ENCODE data around the gene ZFYVE21.

ZFYVE21 gene

GRCh38 chr14:103692871-103693270 lies 22.7 kb upstream of the ZFYVE21 start:
- Histone ChIP-seq H3K27ac (ENCODE audit: low read depth, low read length) (no peak overlapping the region), H3K9ac (ENCODE audit: low read length) (no peak overlapping the region), H3K36me3 (ENCODE audit: control insufficient read depth, insufficient read depth, low read length) (peaks cover 79% of the 10 kb centered on the region), H3K27me3 (ENCODE audit: control insufficient read depth, insufficient read depth, low read length) (no peaks in the 10 kb centered on the region), H3K4me1 (ENCODE audit: control insufficient read depth, insufficient read depth, low read length) (peaks cover 5% of the 10 kb centered on the region; the same call in 1 of the 2 replicates), H3K4me3 (ENCODE audit: low read depth, low read length) (no peak overlapping the region), H3K9me3 (ENCODE audit: control insufficient read depth, insufficient read depth, low read depth, low read length) (no peaks in the 10 kb centered on the region)

- no peaks in the 10 kb centered on the region for H3K27me3 ChIP-seq (ENCODE audit: control insufficient read depth, insufficient read depth, low read length)
- no peak overlapping the region for H3K4me3 ChIP-seq (ENCODE audit: low read depth, low read length)
- H3K9me3 ChIP-seq (ENCODE audit: control insufficient read depth, insufficient read depth, low read depth, low read length), result no peaks in the 10 kb centered on the region
- H3K4me1 ChIP-seq (ENCODE audit: control insufficient read depth, insufficient read depth, low read length), result peaks cover 5% of the 10 kb centered on the region; the same call in 1 of the 2 replicates
- H3K27ac ChIP-seq (ENCODE audit: low read depth, low read length), result no peak overlapping the region
- H3K36me3 ChIP-seq (ENCODE audit: control insufficient read depth, insufficient read depth, low read length), result peaks cover 80% of the 10 kb centered on the region
- H3K9ac ChIP-seq (ENCODE audit: low read length), result no peak overlapping the region
These were observed 22.1 kb upstream of the ZFYVE21 start for GRCh38 chr14:103693515-103693914.

GRCh38 chr14:103694572-103695026 lies 21.0 kb upstream of the ZFYVE21 start:
- H3K9ac ChIP-seq (ENCODE audit: low read length), result no peak overlapping the region
- peaks cover 82% of the 10 kb centered on the region for H3K36me3 ChIP-seq (ENCODE audit: control insufficient read depth, insufficient read depth, low read length)
- no peaks in the 10 kb centered on the region for H3K9me3 ChIP-seq (ENCODE audit: control insufficient read depth, insufficient read depth, low read depth, low read length)
- H3K4me1 ChIP-seq (ENCODE audit: control insufficient read depth, insufficient read depth, low read length), result peaks cover 1% of the 10 kb centered on the region; the same call in 1 of the 2 replicates
- no peaks in the 10 kb centered on the region for H3K27me3 ChIP-seq (ENCODE audit: control insufficient read depth, insufficient read depth, low read length)
- no peak overlapping the region for H3K4me3 ChIP-seq (ENCODE audit: low read depth, low read length)
- no peak overlapping the region for H3K27ac ChIP-seq (ENCODE audit: low read depth, low read length)

GRCh38 chr14:103695296-103696069 lies 20.1 kb upstream of the ZFYVE21 start:
- H3K9ac ChIP-seq (ENCODE audit: low read length), result no peak overlapping the region
- no peak overlapping the region for H3K27ac ChIP-seq (ENCODE audit: low read depth, low read length)
- H3K4me3 ChIP-seq (ENCODE audit: low read depth, low read length), result no peak overlapping the region

GRCh38 chr14:103696070-103696402 lies 19.6 kb upstream of the ZFYVE21 start:
- H3K27me3 ChIP-seq (ENCODE audit: control insufficient read depth, insufficient read depth, low read length), result no peaks in the 10 kb centered on the region
- peaks cover 86% of the 10 kb centered on the region for H3K36me3 ChIP-seq (ENCODE audit: control insufficient read depth, insufficient read depth, low read length)
- H3K4me3 ChIP-seq (ENCODE audit: low read depth, low read length), result no peak overlapping the region
- H3K9ac ChIP-seq (ENCODE audit: low read length), result no peak overlapping the region
- no peak overlapping the region for H3K27ac ChIP-seq (ENCODE audit: low read depth, low read length)
- H3K4me1 ChIP-seq (ENCODE audit: control insufficient read depth, insufficient read depth, low read length), result no peaks in the 10 kb centered on the region; the same call in 1 of the 2 replicates
- no peaks in the 10 kb centered on the region for H3K9me3 ChIP-seq (ENCODE audit: control insufficient read depth, insufficient read depth, low read depth, low read length)

More at GRCh38 chr14:103695296-103696069, 20.1 kb upstream of the ZFYVE21 start:
- peaks cover 83% of the 10 kb centered on the region for H3K36me3 ChIP-seq (ENCODE audit: control insufficient read depth, insufficient read depth, low read length)
- no peaks in the 10 kb centered on the region for H3K27me3 ChIP-seq (ENCODE audit: control insufficient read depth, insufficient read depth, low read length)
- no peaks in the 10 kb centered on the region; the same call in 1 of the 2 replicates for H3K4me1 ChIP-seq (ENCODE audit: control insufficient read depth, insufficient read depth, low read length)
- no peaks in the 10 kb centered on the region for H3K9me3 ChIP-seq (ENCODE audit: control insufficient read depth, insufficient read depth, low read depth, low read length)

DNA sequence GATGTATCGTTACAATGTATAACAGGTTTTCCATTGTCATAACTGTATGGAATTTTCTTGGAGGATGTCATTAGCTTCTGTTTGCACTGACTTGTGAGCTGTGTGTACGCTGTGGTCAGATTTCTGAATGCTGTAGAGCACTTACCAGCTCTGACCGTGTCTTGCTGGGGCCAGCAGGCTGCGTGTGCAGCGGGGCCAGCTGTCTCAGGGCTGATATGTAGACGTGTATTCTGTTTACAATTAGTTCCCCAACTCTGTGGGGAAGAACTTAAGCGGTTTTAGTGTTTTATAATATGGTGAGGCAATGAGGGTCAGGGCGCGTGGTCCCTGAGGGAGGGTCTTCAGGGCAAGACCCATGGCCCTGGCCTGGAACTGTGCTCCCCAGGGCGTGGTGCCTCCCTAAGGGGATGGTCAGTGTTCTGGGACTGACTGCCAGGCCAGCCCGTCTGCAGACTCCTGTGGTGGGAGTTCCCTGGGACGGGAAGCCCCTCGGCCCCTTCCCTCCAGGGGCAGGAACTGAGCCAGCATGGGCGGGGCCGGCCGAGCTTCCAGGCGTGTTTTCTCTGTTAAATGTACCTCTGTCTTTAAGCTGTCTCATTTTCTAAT lies 19.0 kb upstream of the ZFYVE21 start:
- H3K4me1 ChIP-seq (ENCODE audit: control insufficient read depth, insufficient read depth, low read length), result no peaks in the 10 kb centered on the region; the same call in 1 of the 2 replicates
- no peak overlapping the region for H3K4me3 ChIP-seq (ENCODE audit: low read depth, low read length)
- peaks cover 91% of the 10 kb centered on the region for H3K36me3 ChIP-seq (ENCODE audit: control insufficient read depth, insufficient read depth, low read length)
- no peak overlapping the region for H3K9ac ChIP-seq (ENCODE audit: low read length)
- H3K9me3 ChIP-seq (ENCODE audit: control insufficient read depth, insufficient read depth, low read depth, low read length), result no peaks in the 10 kb centered on the region
- H3K27ac ChIP-seq (ENCODE audit: low read depth, low read length), result no peak overlapping the region
- no peaks in the 10 kb centered on the region for H3K27me3 ChIP-seq (ENCODE audit: control insufficient read depth, insufficient read depth, low read length)

DNA sequence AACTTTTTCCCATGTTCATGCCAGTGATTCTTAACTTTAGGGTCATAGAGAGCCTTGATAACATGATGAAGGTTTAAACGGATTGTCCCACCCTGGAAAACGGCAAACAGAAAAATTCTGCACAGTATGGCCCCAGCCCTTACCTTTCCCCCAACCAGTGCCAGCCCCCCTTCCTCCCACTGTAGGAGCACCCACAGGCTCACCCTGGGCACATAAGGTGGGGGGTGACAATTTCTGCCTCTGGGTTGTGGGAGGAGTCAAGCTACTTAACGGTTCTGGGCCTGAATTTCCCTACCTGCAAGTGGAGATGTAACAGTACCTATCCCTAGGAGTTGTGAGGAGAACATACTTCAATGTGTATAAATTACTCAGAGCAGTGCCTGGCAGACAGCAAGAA lies 18.4 kb upstream of the ZFYVE21 start:
- peaks cover 92% of the 10 kb centered on the region for H3K36me3 ChIP-seq (ENCODE audit: control insufficient read depth, insufficient read depth, low read length)
- no peaks in the 10 kb centered on the region for H3K9me3 ChIP-seq (ENCODE audit: control insufficient read depth, insufficient read depth, low read depth, low read length)
- no peak overlapping the region for H3K27ac ChIP-seq (ENCODE audit: low read depth, low read length)
- H3K4me3 ChIP-seq (ENCODE audit: low read depth, low read length), result no peak overlapping the region
- H3K9ac ChIP-seq (ENCODE audit: low read length), result no peak overlapping the region
- H3K4me1 ChIP-seq (ENCODE audit: control insufficient read depth, insufficient read depth, low read length), result no peaks in the 10 kb centered on the region; the same call in 1 of the 2 replicates
- no peaks in the 10 kb centered on the region for H3K27me3 ChIP-seq (ENCODE audit: control insufficient read depth, insufficient read depth, low read length)

DNA sequence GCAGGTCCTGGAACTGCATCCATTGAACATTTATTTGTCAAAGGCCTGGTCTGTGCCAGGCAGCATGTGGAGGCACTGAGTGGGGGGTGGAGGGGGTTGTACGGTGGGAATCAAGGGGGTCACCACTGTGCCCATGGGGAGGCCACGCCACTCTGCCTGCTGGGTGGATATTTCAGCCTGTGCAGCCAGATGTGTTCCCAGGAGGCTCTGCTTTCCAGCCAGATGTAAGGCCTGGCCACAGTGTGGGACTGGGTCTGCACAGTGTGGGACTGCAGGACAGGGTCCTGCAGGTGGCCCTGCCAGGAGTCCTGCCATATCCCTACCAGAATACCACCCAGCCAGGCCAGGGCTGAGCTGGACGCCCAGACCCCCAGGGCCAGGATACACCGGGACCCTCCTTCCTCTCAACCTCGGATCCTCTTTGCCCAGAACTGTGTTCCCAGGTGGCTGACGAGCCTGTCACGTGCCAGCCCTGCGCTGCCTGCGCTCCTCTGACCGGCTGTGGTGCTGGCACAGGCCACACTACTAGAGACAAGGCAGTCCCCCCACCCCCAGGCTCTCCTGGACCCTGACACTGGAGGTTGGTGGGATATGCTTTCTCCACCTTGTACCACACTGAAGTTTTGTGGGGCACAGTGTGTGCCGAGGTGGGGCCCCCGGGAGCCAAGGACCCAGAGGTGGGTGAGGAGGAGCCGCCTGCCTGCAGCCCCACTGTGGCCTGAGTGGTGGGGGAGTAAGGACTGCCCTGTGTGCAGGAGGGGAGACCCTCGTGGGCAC lies 17.8 kb upstream of the ZFYVE21 start:
- no peaks in the 10 kb centered on the region for H3K27me3 ChIP-seq (ENCODE audit: control insufficient read depth, insufficient read depth, low read length)
- H3K9ac ChIP-seq (ENCODE audit: low read length), result no peak overlapping the region
- H3K36me3 ChIP-seq (ENCODE audit: control insufficient read depth, insufficient read depth, low read length), result peaks cover 92% of the 10 kb centered on the region
- H3K4me3 ChIP-seq (ENCODE audit: low read depth, low read length), result no peak overlapping the region
- H3K27ac ChIP-seq (ENCODE audit: low read depth, low read length), result no peak overlapping the region
- H3K9me3 ChIP-seq (ENCODE audit: control insufficient read depth, insufficient read depth, low read depth, low read length), result no peaks in the 10 kb centered on the region
- H3K4me1 ChIP-seq (ENCODE audit: control insufficient read depth, insufficient read depth, low read length), result no peaks in the 10 kb centered on the region; the same call in 1 of the 2 replicates

GRCh38 chr14:103698380-103699260 lies 17.0 kb upstream of the ZFYVE21 start:
- Histone ChIP-seq H3K4me3 (ENCODE audit: low read depth, low read length) (no peak overlapping the region), H3K4me1 (ENCODE audit: control insufficient read depth, insufficient read depth, low read length) (no peaks in the 10 kb centered on the region; the same call in 1 of the 2 replicates), H3K36me3 (ENCODE audit: control insufficient read depth, insufficient read depth, low read length) (peaks cover 90% of the 10 kb centered on the region), H3K27me3 (ENCODE audit: control insufficient read depth, insufficient read depth, low read length) (no peaks in the 10 kb centered on the region), H3K9me3 (ENCODE audit: control insufficient read depth, insufficient read depth, low read depth, low read length) (no peaks in the 10 kb centered on the region), H3K27ac (ENCODE audit: low read depth, low read length) (no peak overlapping the region), H3K9ac (ENCODE audit: low read length) (no peak overlapping the region)

GRCh38 chr14:103699261-103699661 lies 16.3 kb upstream of the ZFYVE21 start:
- Histone ChIP-seq H3K36me3 (ENCODE audit: control insufficient read depth, insufficient read depth, low read length) (peaks cover 90% of the 10 kb centered on the region), H3K27me3 (ENCODE audit: control insufficient read depth, insufficient read depth, low read length) (no peaks in the 10 kb centered on the region), H3K9ac (ENCODE audit: low read length) (no peak overlapping the region), H3K27ac (ENCODE audit: low read depth, low read length) (no peak overlapping the region), H3K4me1 (ENCODE audit: control insufficient read depth, insufficient read depth, low read length) (no peaks in the 10 kb centered on the region; the same call in 1 of the 2 replicates), H3K9me3 (ENCODE audit: control insufficient read depth, insufficient read depth, low read depth, low read length) (no peaks in the 10 kb centered on the region), H3K4me3 (ENCODE audit: low read depth, low read length) (no peak overlapping the region)

All from HUES6 (cell line).